Pulmonary artery endothelial cell (primary cell): ENCODE results near the gene RBMS3. TPM values are rescaled to one million over a fixed set of nuclear protein-coding genes. Genes with fewer than 3 reads are reported as not detected.
A peak's percentile ranks its signal among the peaks of the same experiment; 100 is the strongest.
"Not testable (repeated sequence)": the region's sequence is repeated elsewhere in the genome, so short reads cannot be mapped to it uniquely, and the experiment has no call there.

ENCODE experiments used
- DNase-seq: peaks from one replicate; pipeline ENCODE4 v3.0.0-alpha.2; 2011; ENCODE audit warnings: low read depth, low spot score
- total RNA-seq: library from RNA; depleted of rRNA; stranded (reverse); fragments of >200 nt; gene quantifications from 2 replicates; pipeline ENCODE4 v1.2.3, GENCODE V29; 2014

Gene RBMS3
- total RNA-seq, 1 donor from 2014 or later: 56.3 TPM

DNA sequence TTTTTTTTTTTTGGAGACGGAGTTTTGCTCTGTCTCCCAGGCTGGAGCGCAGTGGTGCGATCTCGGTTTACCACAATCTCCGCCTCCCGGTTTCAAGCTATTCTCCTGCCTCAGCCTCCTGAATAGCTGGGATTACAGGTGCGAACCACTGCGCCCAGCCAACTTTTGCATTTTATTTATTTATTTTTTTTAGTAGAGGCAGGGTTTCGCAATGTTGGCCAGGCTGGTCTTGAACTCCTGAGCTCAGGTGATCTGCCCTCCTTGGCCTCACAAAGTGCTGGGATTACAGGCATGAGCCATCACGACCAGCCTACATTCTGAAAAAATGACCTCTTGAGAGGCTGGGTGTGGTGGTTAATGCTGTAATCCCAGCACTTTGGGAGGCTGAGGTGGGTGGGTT is 243.6 kb downstream of the RBMS3 start:
- not testable (repeated sequence) for DNase-seq

DNA sequence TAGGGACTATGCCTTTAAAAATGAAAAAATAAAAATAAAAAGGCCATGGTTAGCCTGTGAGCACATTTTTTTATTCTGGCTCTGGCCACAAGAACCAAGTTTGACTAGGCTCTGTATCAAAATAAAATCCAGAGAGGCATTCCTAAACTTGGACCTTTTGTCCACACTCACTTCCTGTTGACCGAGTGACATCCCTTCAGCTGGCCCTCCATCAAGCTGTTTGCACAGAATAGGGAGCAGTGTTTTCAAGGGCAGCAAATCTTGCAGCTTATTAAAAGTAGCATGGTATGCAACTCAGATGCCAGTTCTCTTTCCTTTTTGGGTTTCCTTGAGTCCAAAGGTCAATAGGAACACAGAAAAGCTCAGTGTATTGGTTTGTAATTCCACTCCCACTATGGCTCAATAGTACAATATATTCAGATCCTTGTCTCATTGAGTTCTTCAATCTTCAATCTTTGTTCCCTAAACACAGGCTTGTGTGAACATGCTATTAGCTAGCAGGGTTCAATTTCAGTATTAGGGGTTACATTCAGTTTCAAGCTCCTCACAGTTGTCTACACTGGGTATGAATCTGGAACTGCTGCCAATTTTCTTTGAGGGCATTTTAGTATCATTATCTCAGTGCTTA is 244.5 kb downstream of the RBMS3 start:
- DNase-seq: peak; percentile 88

GRCh38 chr3:29527246-29527645 is 246.4 kb downstream of the RBMS3 start:
- DNase-seq: no peak

- DNase-seq: no peak
Observed at GRCh38 chr3:29531644-29532043, 250.8 kb downstream of the RBMS3 start.

GRCh38 chr3:29532473-29532872 is 251.6 kb downstream of the RBMS3 start:
- DNase-seq: no peak

- DNase-seq: peak; percentile 53
Observed at GRCh38 chr3:29534006-29534405, 253.1 kb downstream of the RBMS3 start.

DNA sequence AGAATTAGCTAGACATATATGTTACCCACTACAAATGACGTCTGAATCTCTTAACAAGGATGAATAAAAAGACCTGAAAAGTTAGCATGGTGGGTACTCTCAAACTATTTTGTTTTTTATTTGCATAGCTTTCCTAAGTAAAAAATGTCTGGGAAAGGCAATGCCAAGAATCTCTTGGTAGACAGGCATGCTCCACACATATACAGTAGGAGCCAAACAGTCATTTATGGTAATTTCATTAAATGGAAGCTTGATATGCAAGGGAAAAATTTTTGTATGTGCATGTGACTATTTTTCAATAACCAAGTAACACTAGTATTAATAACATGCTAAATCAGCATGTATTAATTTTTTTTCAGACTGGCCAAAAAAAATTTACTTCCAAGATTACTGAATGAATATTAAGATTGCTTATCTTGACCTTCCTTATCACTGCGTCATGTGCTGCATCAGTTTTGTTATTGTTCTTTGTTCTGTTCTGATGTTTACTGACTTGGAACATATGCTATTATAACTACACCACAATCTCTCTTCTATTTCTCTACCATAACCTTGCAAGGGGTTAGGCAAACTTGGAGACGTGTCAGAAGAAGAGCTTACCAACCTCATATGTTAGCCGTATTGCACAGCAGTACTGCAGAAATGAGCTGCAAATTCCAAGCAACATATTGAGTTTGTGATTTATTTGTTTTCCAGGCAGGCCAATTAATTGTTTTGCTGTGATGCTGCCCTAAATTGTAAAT is 255.3 kb downstream of the RBMS3 start:
- peak; percentile 50 for DNase-seq

DNA sequence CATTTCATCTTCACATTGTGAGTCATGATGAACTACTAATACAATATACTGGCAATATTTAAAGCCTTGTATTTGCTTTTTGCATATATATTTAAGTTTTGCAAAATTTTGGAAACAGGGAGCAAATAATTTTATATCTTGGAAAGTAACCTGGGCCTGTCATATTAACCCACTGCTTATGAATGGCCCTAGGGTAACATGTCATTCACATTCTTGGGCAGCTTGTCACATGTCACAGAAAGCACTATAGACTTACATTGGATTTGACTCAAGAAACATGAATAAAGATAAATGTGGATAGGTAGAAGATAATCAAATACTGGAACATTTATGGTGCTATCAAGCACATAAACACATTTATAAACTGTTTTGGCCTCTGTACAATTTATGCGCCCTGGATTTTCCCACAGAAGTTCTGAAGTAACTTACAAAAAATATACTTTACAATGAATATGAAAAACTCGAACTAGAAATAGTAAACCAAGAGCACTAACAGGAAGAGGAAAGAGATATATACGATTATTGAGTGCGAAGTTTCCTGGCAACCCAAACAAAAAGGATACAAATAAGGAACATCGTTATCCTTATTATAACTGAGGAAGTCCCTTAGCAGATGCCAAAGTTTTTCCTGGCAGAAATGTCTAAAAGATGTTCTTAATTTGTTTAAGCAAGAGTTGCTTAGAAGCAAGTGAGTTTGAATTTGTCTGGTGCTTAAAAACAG is 257.2 kb downstream of the RBMS3 start:
- no peak for DNase-seq

DNA sequence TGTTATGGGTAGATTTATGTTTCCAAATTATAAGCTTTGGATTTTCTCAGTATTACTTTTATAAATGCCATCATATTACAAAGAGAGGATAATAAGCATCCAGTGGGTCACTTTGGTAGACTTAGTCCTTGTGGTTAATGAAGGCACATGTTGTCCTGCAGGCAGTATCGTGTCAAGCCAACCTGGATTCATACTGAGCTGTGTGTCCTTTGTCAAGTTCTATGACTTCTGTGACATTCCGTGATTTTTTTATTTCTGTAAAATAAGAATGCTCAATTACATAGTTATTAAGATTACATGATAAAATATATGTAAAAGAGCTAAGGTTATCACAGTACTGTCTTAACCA is 257.7 kb downstream of the RBMS3 start:
- DNase-seq: no peak

GRCh38 chr3:29540544-29540943 is 259.7 kb downstream of the RBMS3 start:
- no peak for DNase-seq

DNA sequence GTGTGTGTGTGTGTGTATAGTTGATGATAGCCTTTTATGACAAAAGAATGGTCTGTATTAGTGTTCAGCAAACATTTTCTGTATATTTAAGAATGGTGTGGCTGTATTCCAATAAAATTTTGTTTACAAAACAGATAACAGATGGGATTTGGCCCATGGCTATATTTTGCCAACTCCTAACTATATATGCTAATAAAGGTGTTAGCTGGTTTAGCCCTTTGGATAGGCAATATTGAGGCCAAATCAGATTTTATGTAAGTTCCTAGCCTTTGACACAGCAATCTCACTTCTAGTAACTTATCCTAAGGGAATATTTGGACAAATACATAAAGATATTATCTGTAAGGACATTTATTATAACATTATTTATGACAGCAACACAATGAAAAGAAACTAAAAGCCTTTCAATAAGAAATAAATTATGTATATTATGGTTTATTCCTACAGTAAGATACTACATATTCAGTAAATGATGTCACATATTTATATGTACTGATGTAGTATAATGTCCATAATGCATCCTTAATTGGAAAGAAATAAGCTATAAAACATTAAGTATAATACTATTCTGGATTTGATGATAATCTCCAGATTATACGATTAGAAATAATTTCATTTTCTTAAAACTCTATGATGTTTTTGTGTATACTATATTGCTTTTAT is 264.0 kb downstream of the RBMS3 start:
- no peak for DNase-seq

GRCh38 chr3:29545615-29546014 is 264.7 kb downstream of the RBMS3 start:
- DNase-seq: no peak

- DNase-seq: no peak
Observed at GRCh38 chr3:29552051-29552450, 271.2 kb downstream of the RBMS3 start.

- no peak for DNase-seq
Observed at GRCh38 chr3:29554566-29554965, 273.7 kb downstream of the RBMS3 start.

DNA sequence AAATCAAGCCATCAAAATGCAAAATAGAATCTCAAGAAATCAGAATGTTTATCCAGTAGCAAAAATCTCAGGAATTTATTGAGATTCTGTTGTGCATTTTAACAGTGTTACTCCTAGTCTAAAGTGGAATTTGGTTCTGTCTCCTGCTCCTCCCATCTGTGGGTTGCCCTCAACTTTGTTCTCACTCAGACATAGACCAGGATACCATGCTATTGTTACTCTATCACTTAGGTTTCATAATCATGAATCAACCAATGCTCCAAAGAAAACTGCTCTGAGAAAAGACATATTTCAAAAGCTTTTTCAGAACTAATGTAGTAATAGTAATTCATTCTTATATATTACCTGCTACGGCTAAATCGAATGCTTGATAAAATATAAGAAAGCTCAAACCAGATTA is 274.7 kb downstream of the RBMS3 start:
- no peak for DNase-seq

DNA sequence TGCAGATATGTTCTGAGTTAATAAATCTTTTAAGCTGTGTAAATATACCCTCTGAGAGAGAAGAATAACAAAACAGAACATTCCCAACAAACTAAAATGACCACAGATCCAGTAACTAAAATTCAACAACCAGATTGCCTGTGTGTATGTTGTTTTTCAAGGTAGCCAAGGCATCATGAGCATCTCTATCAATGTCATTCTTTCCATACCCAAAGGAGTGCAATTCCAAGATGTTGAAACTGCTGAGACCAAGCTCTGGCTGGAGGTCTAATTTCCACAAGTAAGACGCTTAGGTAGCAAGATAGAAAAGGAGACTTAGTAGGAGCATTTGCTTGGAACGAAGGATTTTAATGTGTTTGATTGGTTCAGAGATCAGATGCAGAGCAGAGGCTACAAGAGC is 276.3 kb downstream of the RBMS3 start:
- DNase-seq: no peak

DNA sequence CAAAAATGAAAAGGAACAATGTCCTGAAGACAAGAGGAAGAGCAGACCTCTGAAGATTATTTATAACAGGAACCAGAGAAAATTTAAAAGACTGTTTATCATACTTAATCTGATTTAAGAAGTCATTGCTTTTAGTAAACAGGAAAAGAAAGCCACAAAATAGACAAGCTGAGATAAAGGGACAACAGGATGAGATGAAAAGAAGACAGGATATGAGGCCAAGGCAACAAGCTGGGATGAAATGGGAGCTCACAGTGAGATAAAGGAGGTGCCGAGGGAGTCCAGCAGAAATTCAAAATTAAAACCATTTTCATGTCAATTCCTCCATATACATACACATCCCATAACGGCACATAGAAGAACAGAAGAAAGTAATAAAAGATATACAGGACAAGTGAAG is 277.0 kb downstream of the RBMS3 start:
- DNase-seq: no peak

DNA sequence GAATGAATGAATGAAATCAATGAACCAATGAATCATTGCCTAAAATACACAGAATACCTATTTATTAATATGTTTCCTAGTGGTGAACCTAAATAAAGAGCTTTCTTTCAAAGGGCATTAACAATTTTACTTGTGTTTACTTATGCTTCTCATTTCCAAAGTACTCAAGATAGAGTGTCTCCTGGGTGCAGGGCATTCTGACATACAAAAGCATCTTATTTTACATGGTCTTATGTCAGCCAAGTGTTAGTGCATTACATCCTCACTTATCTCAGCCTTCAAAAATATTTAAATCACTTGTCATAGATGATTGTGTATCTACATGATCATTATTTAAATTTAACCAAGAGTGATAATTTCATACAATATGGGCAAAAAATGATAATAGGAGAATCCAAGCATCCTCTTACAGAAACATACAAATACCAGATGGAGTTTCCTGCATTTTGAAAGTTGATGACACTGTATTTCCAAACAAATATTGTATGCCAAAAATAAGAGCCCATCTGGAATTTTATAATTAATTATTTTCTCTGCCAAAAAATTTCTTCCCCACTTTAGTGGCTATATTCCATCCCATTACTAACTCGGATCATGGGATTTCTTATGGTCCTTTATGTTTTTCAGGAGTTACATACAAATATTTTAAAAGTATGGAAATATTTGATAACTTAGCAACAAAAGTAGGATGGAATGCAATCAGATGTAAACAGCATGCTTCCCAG is 279.0 kb downstream of the RBMS3 start:
- no peak for DNase-seq

DNA sequence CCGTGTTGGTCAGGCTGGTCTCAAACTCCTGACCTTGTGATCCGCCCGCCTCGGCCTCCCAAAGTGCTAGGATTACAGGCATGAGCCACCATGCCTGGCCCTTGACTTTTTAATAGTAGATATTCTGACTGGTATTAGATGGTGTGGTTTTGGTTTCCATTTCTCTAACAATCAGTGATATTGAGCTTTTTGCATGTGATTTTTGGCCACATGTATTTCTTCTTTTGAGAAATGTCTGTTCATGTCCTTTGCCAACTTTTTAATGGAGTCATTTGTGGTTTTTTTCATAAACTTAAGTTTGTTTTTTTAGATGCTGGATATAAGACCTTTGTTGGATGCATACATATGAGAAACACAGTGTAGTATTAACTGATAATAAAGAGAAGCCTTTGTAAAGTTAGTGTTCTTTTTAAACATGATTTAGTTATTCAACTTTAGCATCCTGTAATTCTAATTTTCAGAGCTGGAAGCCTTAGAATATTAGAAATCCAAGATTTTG is 280.8 kb downstream of the RBMS3 start:
- no peak for DNase-seq

DNA sequence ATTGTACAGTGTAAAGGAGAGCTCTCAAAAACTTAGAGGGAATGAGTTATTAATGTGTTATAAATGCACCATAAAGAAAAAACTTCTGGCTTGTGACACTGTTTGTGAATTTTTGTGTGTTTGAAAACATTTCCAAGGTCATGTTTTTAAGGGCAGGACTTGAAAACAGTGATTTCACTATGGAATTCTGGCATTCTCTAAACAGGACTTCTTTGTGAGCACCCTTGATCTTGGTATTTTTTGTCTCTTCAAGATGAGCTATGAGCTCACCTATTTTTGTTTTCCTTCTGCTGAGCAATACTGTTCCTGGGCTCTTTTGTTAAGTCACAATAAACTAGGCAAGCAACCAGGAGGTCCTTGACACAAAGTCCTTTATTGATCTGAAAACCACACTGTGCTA is 284.4 kb downstream of the RBMS3 start:
- no peak for DNase-seq

GRCh38 chr3:29567501-29567900 is 286.6 kb downstream of the RBMS3 start:
- DNase-seq: no peak
